Neural cell (in vitro differentiated cells): ENCODE data around the gene OSR1. TPM values are rescaled to one million over a fixed set of nuclear protein-coding genes. Genes with fewer than 3 reads are reported as not detected.

Experiments
- H2AFZ ChIP-seq: fragments of 200-600, 300-800 bp; sonication (generic), shearing (Covaris generic); 2 replicates; pipeline ENCODE4 v1.6.0; 2014; ENCODE audit warnings: low read depth, mild to moderate bottlenecking, antibody characterized with exemption, low read length, moderate library complexity
- H3F3A ChIP-seq: fragments of 200-600 bp; shearing (Covaris generic); 2 replicates; pipeline ENCODE4 v1.6.1; 2016; ENCODE audit warnings: mild to moderate bottlenecking, moderate library complexity, mixed read lengths, antibody characterized with exemption, low read length; ENCODE audit not compliant: insufficient read depth, poor library complexity, severe bottlenecking
- H3K27ac ChIP-seq: fragments of 200-600, 300-800 bp; sonication (generic), shearing (Covaris generic); 2 replicates; pipeline ENCODE4 v1.5.1; 2014; ENCODE audit warnings: mild to moderate bottlenecking, low read length, moderate library complexity
- H3K27me3 ChIP-seq: fragments of 300-800, 200-600 bp; sonication (generic), shearing (Covaris generic); 2 replicates; pipeline ENCODE4 v1.6.0; 2014; ENCODE audit warnings: mild to moderate bottlenecking, low read depth, low read length, moderate library complexity; ENCODE audit not compliant: insufficient read depth
- H3K36me3 ChIP-seq: fragments of 300-800, 200-600 bp; sonication (generic), shearing (Covaris generic); 2 replicates; pipeline ENCODE4 v1.5.1; 2014; ENCODE audit warnings: mild to moderate bottlenecking, antibody characterized with exemption, low read length, moderate library complexity; ENCODE audit not compliant: insufficient read depth
- H3K4me2 ChIP-seq: fragments of 300-800, 200-600 bp; sonication (generic), shearing (Covaris generic); 2 replicates; pipeline ENCODE4 v1.6.0; 2014; ENCODE audit warnings: mild to moderate bottlenecking, low read length
- H3K4me3 ChIP-seq: fragments of 300-800, 200-600 bp; sonication (generic), shearing (Covaris generic); 2 replicates; pipeline ENCODE4 v1.5.1; 2014; ENCODE audit warnings: mild to moderate bottlenecking, low read length, moderate library complexity
- H3K79me2 ChIP-seq: fragments of 200-600 bp; shearing (Covaris generic); replicated peaks from 2 replicates; pipeline ENCODE4 v1.6.0; 2014; ENCODE audit warnings: mild to moderate bottlenecking, low read length, moderate library complexity; ENCODE audit not compliant: insufficient read depth
- H3K9ac ChIP-seq: fragments of 300-800, 200-600 bp; sonication (generic), shearing (Covaris generic); 2 replicates; pipeline ENCODE4 v1.6.1; 2016; ENCODE audit warnings: mild to moderate bottlenecking, low read length, mixed read lengths
- H3K9me2 ChIP-seq: fragments of 200-600 bp; shearing (Covaris generic); 2 replicates; pipeline ENCODE4 v1.6.1; 2016; ENCODE audit warnings: mild to moderate bottlenecking, low read length, mixed read lengths; ENCODE audit not compliant: insufficient read depth
- H3K9me3 ChIP-seq: fragments of 200-600, 300-800 bp; sonication (generic), shearing (Covaris generic); 2 replicates; pipeline ENCODE4 v1.6.1; 2016; ENCODE audit warnings: mild to moderate bottlenecking, mixed run types, low read length, moderate library complexity, mixed read lengths
- H4K20me1 ChIP-seq: fragments of 200-600 bp; shearing (Covaris generic); 2 replicates; pipeline ENCODE4 v1.6.1; 2016; ENCODE audit warnings: mild to moderate bottlenecking, mixed run types; ENCODE audit not compliant: insufficient read depth
- CTCF ChIP-seq: fragments of 450-650 bp; IDR thresholded peaks from 2 replicates; pipeline ENCODE4 v1.5.1; 2014; ENCODE audit warnings: antibody characterized with exemption, mild to moderate bottlenecking, moderate library complexity; ENCODE audit not compliant: poor library complexity, severe bottlenecking
- EZH2 ChIP-seq: fragments of 200-600, 300-800 bp; shearing (Covaris generic), sonication (generic); IDR thresholded peaks from 2 replicates; pipeline ENCODE4 v1.6.1; 2014; ENCODE audit warnings: antibody characterized with exemption, low read length, borderline replicate concordance, mild to moderate bottlenecking; ENCODE audit not compliant: insufficient read depth, poor library complexity, severe bottlenecking
- MXI1 ChIP-seq: fragments of 450-650 bp; conservative IDR thresholded peaks from 2 replicates; pipeline ENCODE4 v1.6.1; 2014; ENCODE audit warnings: antibody characterized with exemption, mild to moderate bottlenecking; ENCODE audit not compliant: poor library complexity, severe bottlenecking
- POLR2AphosphoS5 ChIP-seq: IDR thresholded peaks from 2 replicates; pipeline ENCODE4 v1.6.1; 2012
- RAD21 ChIP-seq: fragments of 450-650 bp; conservative IDR thresholded peaks from 2 replicates; pipeline ENCODE4 v1.6.1; 2014; ENCODE audit warnings: antibody characterized with exemption, mild to moderate bottlenecking, moderate library complexity
- SMC3 ChIP-seq: fragments of 450-650 bp; conservative IDR thresholded peaks from 2 replicates; pipeline ENCODE4 v1.6.1; 2014; ENCODE audit warnings: antibody characterized with exemption, mild to moderate bottlenecking, moderate library complexity; ENCODE audit not compliant: poor library complexity
- TAF1 ChIP-seq: IDR thresholded peaks from 2 replicates; pipeline ENCODE4 v1.6.1; 2012; ENCODE audit warnings: low read depth
- polyA plus RNA-seq: library from polyadenylated mRNA; depleted of rRNA; stranded (reverse); fragments of >200 nt; gene quantifications from 2 replicates; pipeline ENCODE4 v1.2.3, GENCODE V29; 2014
- TF ChIP-seq, protein P1 (sequence below): IDR thresholded peaks from 2 replicates; pipeline ENCODE4 v1.6.1; 2012; ENCODE audit warnings: borderline replicate concordance

The OSR1 gene
- polyA plus RNA-seq, 1 donor from 2014 or later: not detected

DNA sequence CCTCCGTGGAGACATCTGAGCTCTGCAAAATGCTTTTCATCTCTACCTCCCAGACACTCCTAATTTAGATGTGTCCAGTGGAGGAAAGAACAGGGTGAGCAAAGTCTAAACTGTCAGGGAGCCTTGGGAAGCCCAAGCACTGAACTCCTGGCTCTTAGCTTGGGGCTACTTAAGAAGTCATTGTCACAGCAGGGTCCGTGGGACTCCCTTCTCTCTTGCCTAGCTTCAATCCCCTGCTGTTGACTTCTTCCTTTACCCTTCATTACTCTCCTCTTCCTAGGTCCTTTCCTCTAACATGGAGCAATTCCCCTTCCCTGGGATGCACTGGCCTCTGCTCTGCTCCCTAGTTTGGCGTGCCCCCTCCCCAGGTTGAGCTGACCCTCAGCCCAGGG, 3.4 kb downstream of the OSR1 start:
- Histone ChIP-seq H4K20me1 (no peaks in the 10 kb centered on the region), H3K36me3 (no peaks in the 10 kb centered on the region), H3K27ac (no peak overlapping the region), H3K27me3 (peaks cover 100% of the 10 kb centered on the region), H3K79me2 (no peaks in the 10 kb centered on the region), H3F3A (no peaks in the 10 kb centered on the region), H3K9me2 (no peaks in the 10 kb centered on the region), H3K9ac (no peak overlapping the region), H3K9me3 (peaks cover 4% of the 10 kb centered on the region), H2AFZ (no peak overlapping the region), H3K4me3 (no peak overlapping the region), H3K4me2 (no peak overlapping the region)
- TF ChIP-seq RAD21 (no peak), SMC3 (no peak), CTCF (no peak), POLR2AphosphoS5 (no peak)
- TF ChIP-seq, protein P1, sequence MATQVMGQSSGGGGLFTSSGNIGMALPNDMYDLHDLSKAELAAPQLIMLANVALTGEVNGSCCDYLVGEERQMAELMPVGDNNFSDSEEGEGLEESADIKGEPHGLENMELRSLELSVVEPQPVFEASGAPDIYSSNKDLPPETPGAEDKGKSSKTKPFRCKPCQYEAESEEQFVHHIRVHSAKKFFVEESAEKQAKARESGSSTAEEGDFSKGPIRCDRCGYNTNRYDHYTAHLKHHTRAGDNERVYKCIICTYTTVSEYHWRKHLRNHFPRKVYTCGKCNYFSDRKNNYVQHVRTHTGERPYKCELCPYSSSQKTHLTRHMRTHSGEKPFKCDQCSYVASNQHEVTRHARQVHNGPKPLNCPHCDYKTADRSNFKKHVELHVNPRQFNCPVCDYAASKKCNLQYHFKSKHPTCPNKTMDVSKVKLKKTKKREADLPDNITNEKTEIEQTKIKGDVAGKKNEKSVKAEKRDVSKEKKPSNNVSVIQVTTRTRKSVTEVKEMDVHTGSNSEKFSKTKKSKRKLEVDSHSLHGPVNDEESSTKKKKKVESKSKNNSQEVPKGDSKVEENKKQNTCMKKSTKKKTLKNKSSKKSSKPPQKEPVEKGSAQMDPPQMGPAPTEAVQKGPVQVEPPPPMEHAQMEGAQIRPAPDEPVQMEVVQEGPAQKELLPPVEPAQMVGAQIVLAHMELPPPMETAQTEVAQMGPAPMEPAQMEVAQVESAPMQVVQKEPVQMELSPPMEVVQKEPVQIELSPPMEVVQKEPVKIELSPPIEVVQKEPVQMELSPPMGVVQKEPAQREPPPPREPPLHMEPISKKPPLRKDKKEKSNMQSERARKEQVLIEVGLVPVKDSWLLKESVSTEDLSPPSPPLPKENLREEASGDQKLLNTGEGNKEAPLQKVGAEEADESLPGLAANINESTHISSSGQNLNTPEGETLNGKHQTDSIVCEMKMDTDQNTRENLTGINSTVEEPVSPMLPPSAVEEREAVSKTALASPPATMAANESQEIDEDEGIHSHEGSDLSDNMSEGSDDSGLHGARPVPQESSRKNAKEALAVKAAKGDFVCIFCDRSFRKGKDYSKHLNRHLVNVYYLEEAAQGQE: no peak

DNA sequence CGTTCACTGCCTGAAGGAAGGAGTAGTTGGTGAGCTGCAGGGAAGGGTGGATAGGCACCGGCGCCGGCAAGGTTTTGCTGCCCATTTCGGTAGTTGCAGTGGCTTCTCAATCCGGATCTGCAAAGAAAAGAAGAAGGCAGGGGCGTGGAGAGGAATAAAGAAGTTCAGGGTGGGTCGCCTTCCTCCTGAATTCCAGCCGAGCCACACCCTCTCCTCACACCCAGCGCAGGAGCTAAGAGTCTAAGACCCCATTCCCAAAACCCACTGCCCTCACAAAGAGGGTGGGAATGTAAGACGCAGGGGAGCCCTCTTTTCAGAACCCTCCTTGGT, 4.7 kb downstream of the OSR1 start:
- H4K20me1 ChIP-seq: no peaks in the 10 kb centered on the region
- H3K27me3 ChIP-seq: peaks cover 100% of the 10 kb centered on the region
- no peaks in the 10 kb centered on the region for H3K9me2 ChIP-seq
- peaks cover 4% of the 10 kb centered on the region for H3K9me3 ChIP-seq
- no peak overlapping the region for H3K9ac ChIP-seq
- no peak overlapping the region for H3K27ac ChIP-seq
- H2AFZ ChIP-seq: no peak overlapping the region
- H3K4me3 ChIP-seq: no peak overlapping the region
- TF ChIP-seq POLR2AphosphoS5 (no peak), MXI1 (no peak), TAF1 (no peak), RAD21 (no peak)
- no peaks in the 10 kb centered on the region for H3K36me3 ChIP-seq
- H3K79me2 ChIP-seq: no peaks in the 10 kb centered on the region
- no peaks in the 10 kb centered on the region for H3F3A ChIP-seq
- H3K4me2 ChIP-seq: no peak overlapping the region

DNA sequence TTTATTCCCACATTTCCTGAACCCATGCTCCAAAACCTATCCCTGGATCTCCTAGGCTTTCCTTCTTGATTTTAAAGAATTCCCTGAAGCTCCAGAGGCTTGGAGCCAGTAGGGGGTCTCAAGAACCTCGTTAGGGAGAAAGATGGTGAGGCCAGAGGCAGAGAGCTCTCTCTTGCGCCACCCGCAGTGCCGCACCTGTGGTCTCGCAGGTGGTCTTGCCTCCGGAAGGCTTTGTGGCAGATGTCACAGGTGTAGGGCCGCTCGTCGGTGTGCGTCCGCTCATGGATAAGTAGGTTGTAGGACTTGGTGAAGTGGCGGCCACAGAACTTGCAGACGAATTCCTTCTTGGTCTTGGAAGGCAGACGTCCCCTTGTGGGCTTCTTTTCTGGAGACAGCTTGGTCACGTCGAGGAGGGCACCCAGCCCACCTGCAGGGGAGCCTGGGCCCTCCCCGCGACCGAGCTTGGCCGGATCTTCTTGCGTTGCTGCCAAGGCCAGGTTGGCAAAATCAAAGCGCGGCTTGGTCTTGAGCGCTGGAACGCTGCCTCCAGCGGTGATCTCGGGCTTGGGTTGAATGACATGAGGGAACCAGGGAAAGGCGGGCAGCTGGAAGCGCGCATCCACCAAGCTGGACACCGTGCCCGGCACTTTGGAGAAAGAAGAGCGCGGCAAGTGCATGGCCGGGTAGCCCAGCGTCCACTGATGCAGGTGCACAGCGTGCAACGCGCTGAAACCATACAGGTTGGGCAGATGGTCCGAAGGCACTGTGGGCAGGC, 5.3 kb downstream of the OSR1 start:
- Histone ChIP-seq H4K20me1 (no peaks in the 10 kb centered on the region), H3K9me2 (no peaks in the 10 kb centered on the region), H3K27me3 (peaks cover 96% of the 10 kb centered on the region), H3F3A (no peaks in the 10 kb centered on the region), H3K9me3 (peaks cover 4% of the 10 kb centered on the region), H3K4me2 (no peak overlapping the region), H3K36me3 (no peaks in the 10 kb centered on the region), H3K4me3 (no peak overlapping the region), H3K79me2 (no peaks in the 10 kb centered on the region), H2AFZ (no peak overlapping the region), H3K27ac (no peak overlapping the region), H3K9ac (no peak overlapping the region)
- TF ChIP-seq EZH2: peak; percentile 28
- no peak for TF ChIP-seq CTCF
